Measurements from ENCODE around the gene MYO16. TPM values are rescaled to one million over a fixed set of nuclear protein-coding genes. Genes with fewer than 3 reads are reported as not detected.

MYO16 gene
- total RNA-seq, 2 donors from 2014 or later, result 0.42 TPM; not detected in 1

DNA sequence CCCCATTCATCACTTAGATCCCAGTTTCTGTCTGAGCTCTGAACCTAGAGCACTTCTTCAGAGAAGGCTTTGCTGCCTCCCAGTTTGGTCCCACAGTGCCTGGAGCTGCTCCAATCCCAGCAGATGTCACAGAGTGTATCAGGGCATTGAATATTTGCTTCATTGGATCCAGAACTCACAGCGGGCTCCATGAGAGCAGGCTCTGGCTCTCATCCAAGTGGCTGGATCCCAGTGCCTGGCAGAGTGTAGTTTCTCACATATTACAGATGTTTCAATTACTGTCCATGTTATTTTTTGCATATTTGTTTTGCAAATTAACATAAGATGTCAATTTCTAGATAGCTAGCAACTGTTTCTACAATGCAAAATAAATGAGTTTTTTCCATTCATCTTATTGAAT is 50.6 kb downstream of the MYO16 start:
- Histone ChIP-seq H3K4me1 (ENCODE audit: control insufficient read depth in 1 of 2, low read depth in 2 of 2) (no peaks in the 10 kb centered on the region), H3K27me3 (replicated peaks; ENCODE audit: insufficient read depth) (no peaks in the 10 kb centered on the region), H3K9me3 (no peaks in the 10 kb centered on the region), H3K4me3 (no peak overlapping the region), H3K27ac (no peak overlapping the region), H3K36me3 (no peaks in the 10 kb centered on the region)
- ATAC-seq (ENCODE audit: insufficient number of reproducible peaks, low FRiP score, low read depth), result no peak
- no peak for DNase-seq (ENCODE audit: low spot score)
- TF ChIP-seq, protein P1, sequence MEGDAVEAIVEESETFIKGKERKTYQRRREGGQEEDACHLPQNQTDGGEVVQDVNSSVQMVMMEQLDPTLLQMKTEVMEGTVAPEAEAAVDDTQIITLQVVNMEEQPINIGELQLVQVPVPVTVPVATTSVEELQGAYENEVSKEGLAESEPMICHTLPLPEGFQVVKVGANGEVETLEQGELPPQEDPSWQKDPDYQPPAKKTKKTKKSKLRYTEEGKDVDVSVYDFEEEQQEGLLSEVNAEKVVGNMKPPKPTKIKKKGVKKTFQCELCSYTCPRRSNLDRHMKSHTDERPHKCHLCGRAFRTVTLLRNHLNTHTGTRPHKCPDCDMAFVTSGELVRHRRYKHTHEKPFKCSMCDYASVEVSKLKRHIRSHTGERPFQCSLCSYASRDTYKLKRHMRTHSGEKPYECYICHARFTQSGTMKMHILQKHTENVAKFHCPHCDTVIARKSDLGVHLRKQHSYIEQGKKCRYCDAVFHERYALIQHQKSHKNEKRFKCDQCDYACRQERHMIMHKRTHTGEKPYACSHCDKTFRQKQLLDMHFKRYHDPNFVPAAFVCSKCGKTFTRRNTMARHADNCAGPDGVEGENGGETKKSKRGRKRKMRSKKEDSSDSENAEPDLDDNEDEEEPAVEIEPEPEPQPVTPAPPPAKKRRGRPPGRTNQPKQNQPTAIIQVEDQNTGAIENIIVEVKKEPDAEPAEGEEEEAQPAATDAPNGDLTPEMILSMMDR (IDR thresholded peaks at IDR 0.05), result no peak

DNA sequence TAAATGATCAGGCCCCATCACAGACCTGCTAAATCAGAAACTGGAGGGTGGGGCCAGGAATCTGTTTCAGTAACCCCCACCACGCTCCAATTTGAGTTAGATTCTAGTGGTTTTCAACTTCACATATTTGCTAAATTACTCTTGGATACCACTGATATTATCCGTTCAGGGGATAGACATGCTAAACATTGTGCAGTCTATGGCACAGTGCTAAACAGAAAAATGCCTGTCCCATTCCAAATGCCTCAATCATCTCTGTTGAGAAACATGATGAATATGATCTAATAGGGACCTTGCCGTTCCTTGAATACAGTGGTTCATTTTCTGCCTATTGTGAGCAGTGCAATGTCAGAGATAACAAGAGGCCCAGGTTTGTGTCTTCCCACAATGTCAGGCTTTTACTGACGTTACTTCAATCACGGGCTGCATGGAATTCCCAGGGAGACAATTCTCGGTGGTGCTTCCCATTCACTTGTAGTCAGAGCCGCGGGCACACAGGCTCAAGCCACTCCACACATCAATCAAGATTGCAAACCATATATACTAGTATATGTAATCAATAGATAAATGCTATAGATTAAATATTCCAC is 52.7 kb downstream of the MYO16 start:
- H3K9me3 ChIP-seq, result no peaks in the 10 kb centered on the region
- no peaks in the 10 kb centered on the region for H3K36me3 ChIP-seq
- no peak overlapping the region for H3K27ac ChIP-seq
- H3K4me3 ChIP-seq, result no peak overlapping the region
- no peaks in the 10 kb centered on the region for H3K27me3 ChIP-seq (replicated peaks; ENCODE audit: insufficient read depth)
- TF ChIP-seq, protein P1 (IDR thresholded peaks at IDR 0.05), result no peak
- no peaks in the 10 kb centered on the region for H3K4me1 ChIP-seq (ENCODE audit: control insufficient read depth in 1 of 2, low read depth in 2 of 2)
- ATAC-seq (ENCODE audit: insufficient number of reproducible peaks, low FRiP score, low read depth) (no peak), DNase-seq (ENCODE audit: low spot score) (no peak)

DNA sequence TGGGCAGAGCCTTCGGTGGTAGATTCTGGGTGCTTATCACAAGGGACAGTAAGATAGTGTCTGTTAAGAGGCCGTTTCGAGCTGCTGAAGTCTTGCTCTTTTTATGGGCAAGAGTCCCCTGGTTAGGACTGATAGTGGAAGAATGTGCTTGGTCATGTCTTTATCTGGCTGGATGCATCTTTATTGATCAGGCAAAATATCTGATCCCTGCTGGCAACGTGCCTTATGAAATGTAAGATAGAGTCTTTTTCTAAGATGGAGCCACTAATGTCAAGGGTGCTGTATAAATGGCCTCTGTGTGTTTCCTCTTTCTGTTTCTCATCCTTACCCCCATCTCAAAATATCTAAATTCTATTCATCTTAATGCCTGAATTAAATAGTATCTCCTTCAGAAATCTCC is 53.3 kb downstream of the MYO16 start:
- Histone ChIP-seq H3K4me3 (no peak overlapping the region), H3K27me3 (replicated peaks; ENCODE audit: insufficient read depth) (no peaks in the 10 kb centered on the region), H3K27ac (no peak overlapping the region), H3K4me1 (ENCODE audit: control insufficient read depth in 1 of 2, low read depth in 2 of 2) (no peaks in the 10 kb centered on the region), H3K9me3 (no peaks in the 10 kb centered on the region), H3K36me3 (no peaks in the 10 kb centered on the region)
- TF ChIP-seq, protein P1 (IDR thresholded peaks at IDR 0.05), result no peak
- ATAC-seq (ENCODE audit: insufficient number of reproducible peaks, low FRiP score, low read depth) (no peak), DNase-seq (ENCODE audit: low spot score) (no peak)

DNA sequence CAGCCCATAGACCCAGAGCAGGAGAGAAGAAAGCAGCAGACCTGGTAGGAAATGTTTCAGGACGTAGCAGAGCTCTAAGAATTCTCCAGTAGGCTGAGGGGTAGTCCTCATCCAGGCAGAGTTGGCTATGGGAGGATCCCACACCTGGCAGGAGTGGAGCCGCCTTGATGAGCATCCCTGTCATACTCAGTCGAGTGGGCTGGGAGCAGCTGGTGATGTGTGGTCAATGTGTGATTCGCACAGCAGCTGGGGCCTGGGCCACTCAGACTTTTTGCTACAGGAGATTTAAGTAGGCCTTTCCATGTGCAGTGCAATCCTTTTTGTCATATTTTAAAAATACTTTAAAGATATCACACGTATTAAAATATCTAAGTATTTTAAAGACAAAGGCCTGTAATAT is 56.6 kb downstream of the MYO16 start:
- TF ChIP-seq, protein P1 (IDR thresholded peaks at IDR 0.05), result no peak
- no peaks in the 10 kb centered on the region for H3K9me3 ChIP-seq
- no peak for ATAC-seq (ENCODE audit: insufficient number of reproducible peaks, low FRiP score, low read depth)

DNA sequence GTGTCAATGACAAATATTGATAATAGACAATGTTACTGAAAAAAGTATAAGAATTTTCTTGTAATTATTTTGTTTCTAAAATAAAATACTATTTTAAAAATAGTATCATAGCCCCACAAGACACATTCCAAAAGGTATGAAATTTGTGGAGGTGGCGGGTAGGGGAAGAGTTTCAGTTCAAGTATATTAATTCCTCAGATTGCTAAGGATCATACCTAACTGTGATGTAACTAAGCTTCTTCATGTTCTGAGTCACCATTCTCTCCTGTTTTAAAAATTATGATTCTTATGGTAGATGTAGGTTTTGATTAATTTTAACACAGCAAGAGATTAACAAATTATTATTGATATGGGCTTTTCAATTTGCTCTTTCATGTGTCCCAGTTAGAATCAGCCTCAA is 61.3 kb downstream of the MYO16 start:
- H3K36me3 ChIP-seq, result no peaks in the 10 kb centered on the region
- TF ChIP-seq, protein P1 (IDR thresholded peaks at IDR 0.05), result no peak
- H3K4me1 ChIP-seq (ENCODE audit: control insufficient read depth in 1 of 2, low read depth in 2 of 2), result no peaks in the 10 kb centered on the region
- ATAC-seq (ENCODE audit: insufficient number of reproducible peaks, low FRiP score, low read depth) (no peak), DNase-seq (ENCODE audit: low spot score) (no peak)
- no peaks in the 10 kb centered on the region for H3K9me3 ChIP-seq
- no peaks in the 10 kb centered on the region for H3K27me3 ChIP-seq (replicated peaks; ENCODE audit: insufficient read depth)
- H3K4me3 ChIP-seq, result no peak overlapping the region
- H3K27ac ChIP-seq, result no peak overlapping the region

More for the DNA sequence above, 56.6 kb downstream of the MYO16 start:
- DNase-seq (ENCODE audit: low spot score), result no peak
- no peaks in the 10 kb centered on the region for H3K4me1 ChIP-seq (ENCODE audit: control insufficient read depth in 1 of 2, low read depth in 2 of 2)
- no peaks in the 10 kb centered on the region for H3K36me3 ChIP-seq
- no peak overlapping the region for H3K27ac ChIP-seq
- H3K4me3 ChIP-seq, result no peak overlapping the region
- H3K27me3 ChIP-seq (replicated peaks; ENCODE audit: insufficient read depth), result no peaks in the 10 kb centered on the region

All from thoracic aorta (tissue), 2 donors.